Panc1 (cell line): Measurements from ENCODE around the gene HLCS. TPM values are rescaled to one million over a fixed set of nuclear protein-coding genes. Genes with fewer than 3 reads are reported as not detected.

Experiments
- ATAC-seq: fragments of 200-7000 bp; cut with Tn5 transposase; 2 replicates; pipeline ENCODE4 v1.9.1; 2020; ENCODE audit warnings: mild to moderate bottlenecking, moderate library complexity
- BruUV-seq: library from RNA; stranded (reverse); fragments of 400-500 nt; replicated peaks from 2 replicates; lab custom pipeline; 2021; lab: Mats Ljungman, UMichigan
- CTCF ChIA-PET: fragments of 300-600 bp; sonication (Branson Sonifier 250); formaldehyde crosslinking; loops from one replicate; lab custom pipeline; 2022; ENCODE audit warnings: antibody characterized with exemption; lab: Charles Lee
- POLR2A ChIA-PET: fragments of 300-600 bp; sonication (Branson Sonifier 250); formaldehyde crosslinking; loops from one replicate; lab custom pipeline; 2022; ENCODE audit warnings: antibody characterized with exemption; lab: Charles Lee
- DNase-seq: peaks from one replicate; pipeline ENCODE4 v3.0.0-alpha.2; 2010; ENCODE audit warnings: low read depth, low spot score
- H3K27ac ChIP-seq: 2 replicates; pipeline ENCODE4 v1.5.1; 2011; ENCODE audit warnings: mild to moderate bottlenecking, low read length, inconsistent platforms
- H3K27me3 ChIP-seq: fragments of 200-500 bp; sonication (Bioruptor generic); 2 replicates; pipeline ENCODE4 v1.6.0; 2014; ENCODE audit warnings: low read length, inconsistent platforms; ENCODE audit not compliant: control insufficient read depth, insufficient read depth
- H3K36me3 ChIP-seq: fragments of 200-500 bp; sonication (Bioruptor generic); 2 replicates; pipeline ENCODE4 v1.5.1; 2014; ENCODE audit warnings: inconsistent platforms, mild to moderate bottlenecking, low read length, moderate library complexity; ENCODE audit not compliant: control insufficient read depth, insufficient read depth
- H3K4me1 ChIP-seq: 2 replicates; pipeline ENCODE4 v1.5.1; 2011; ENCODE audit warnings: inconsistent platforms, mild to moderate bottlenecking, low read length, moderate library complexity; ENCODE audit not compliant: control insufficient read depth, insufficient read depth
- H3K4me3 ChIP-seq, 2 experiments: 2 replicates each; pipeline ENCODE4 v1.5.1; 2011 to 2012; ENCODE audit warnings: low read depth in 2 of 2, low read length in 2 of 2, mild to moderate bottlenecking in 2 of 2, inconsistent platforms in 1 of 2, moderate library complexity in 1 of 2
- H3K9me3 ChIP-seq: fragments of 200-500 bp; sonication (Bioruptor generic); 2 replicates; pipeline ENCODE4 v1.5.1; 2014; ENCODE audit warnings: low read depth, mild to moderate bottlenecking, inconsistent platforms, low read length, moderate library complexity; ENCODE audit not compliant: control insufficient read depth, insufficient read depth
- CTCF ChIP-seq: fragments of 450-650 bp; IDR thresholded peaks from 2 replicates; pipeline ENCODE4 v1.5.1; 2017; ENCODE audit warnings: mild to moderate bottlenecking
- POLR2AphosphoS5 ChIP-seq: IDR thresholded peaks from 2 replicates; pipeline ENCODE4 v1.6.1; 2012; ENCODE audit warnings: mild to moderate bottlenecking, low read depth, low read length, moderate library complexity
- REST ChIP-seq, 2 experiments: IDR thresholded peaks; 2 replicates each; pipeline ENCODE4 v1.6.1; 2011 to 2012; ENCODE audit warnings: low read depth in 2 of 2, control low read depth in 1 of 2, low read length in 1 of 2, mild to moderate bottlenecking in 1 of 2, moderate library complexity in 1 of 2; ENCODE audit not compliant: insufficient read depth in 1 of 2
- SIN3A ChIP-seq: IDR thresholded peaks from 2 replicates; pipeline ENCODE4 v1.6.1; 2012; ENCODE audit warnings: low read depth, mild to moderate bottlenecking, low read length, moderate library complexity, borderline replicate concordance; ENCODE audit not compliant: insufficient read depth
- TCF7L2 ChIP-seq: IDR thresholded peaks from 2 replicates; pipeline ENCODE4 v1.6.1; 2011; ENCODE audit warnings: mild to moderate bottlenecking, low read depth, low read length, inconsistent platforms
- in situ Hi-C: cut with HindIII; loops from 2 replicates; pipeline ENCODE4 v1.10.0; 2016; ENCODE audit warnings: low sequenced_read_pairs, low pct_unique_long_range_greater_than_20kb
- intact Hi-C: fragments of 100-400 bp; cut with micrococcal nuclease; formaldehyde crosslinking; loops from one replicate; pipeline ENCODE4 v1.10.0; 2022; ENCODE audit not compliant: unreplicated experiment
- total RNA-seq: library from RNA; stranded (reverse); gene quantifications from one replicate; pipeline ENCODE4 v1.2.1, GENCODE V29; 2021; ENCODE audit not compliant: unreplicated experiment

The HLCS gene
- total RNA-seq, 1 experiment from 2014 or later = 15.3 TPM

DNA sequence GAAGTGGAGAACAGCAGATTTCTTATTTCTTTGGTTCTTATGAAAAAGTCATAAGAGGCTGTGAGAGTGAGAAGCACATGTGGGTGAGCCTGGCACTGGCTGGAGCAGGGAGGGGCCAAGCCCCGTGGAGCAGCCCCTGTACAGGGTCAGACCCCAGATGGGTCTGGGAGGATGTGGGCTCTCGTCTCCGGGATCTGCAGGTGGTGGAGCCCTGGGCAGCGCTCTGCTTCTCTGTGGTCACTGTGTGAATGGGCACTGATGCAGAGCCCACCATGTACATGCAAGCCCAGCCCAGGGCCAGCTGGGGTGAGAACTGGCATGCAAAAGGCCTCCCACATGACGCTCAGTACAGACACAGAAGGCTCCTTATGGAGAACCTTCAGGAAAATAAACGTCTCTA, 200.0 kb downstream of the HLCS start:
- in situ Hi-C loops = no loop called here
- BruUV-seq = no TSS peak
- CTCF ChIA-PET = no interaction called here

DNA sequence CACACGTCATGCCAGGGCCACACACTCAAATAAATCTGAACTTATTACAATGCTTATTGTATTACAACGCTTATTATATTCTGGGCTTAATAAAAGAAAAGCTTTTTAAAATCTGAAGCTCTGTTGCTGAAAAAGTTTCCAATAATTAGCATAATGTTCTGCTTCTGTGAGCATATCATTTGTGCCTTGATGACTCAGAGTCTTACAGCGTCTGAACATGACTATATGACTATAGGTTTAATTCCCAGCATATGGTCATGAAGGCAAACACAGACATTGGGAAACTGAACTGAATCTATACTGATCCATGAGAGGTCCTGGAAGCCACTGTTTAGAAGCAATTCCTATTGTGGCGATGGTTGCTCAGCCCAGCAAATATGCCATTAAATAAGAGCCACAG, 201.2 kb downstream of the HLCS start:
- no peaks in the 10 kb centered on the region for H3K9me3 ChIP-seq
- H3K27ac ChIP-seq = no peak overlapping the region
- ChIA-PET CTCF (no interaction called here), POLR2A (no interaction called here)
- H3K36me3 ChIP-seq = no peaks in the 10 kb centered on the region
- no peaks in the 10 kb centered on the region for H3K27me3 ChIP-seq
- DNase-seq = no peak
- no peak for ATAC-seq
- intact Hi-C loops (no loop called here), in situ Hi-C loops (no loop called here)
- no peaks in the 10 kb centered on the region for H3K4me1 ChIP-seq
- no TSS peak for BruUV-seq
- no peak overlapping the region for H3K4me3 ChIP-seq
- TF ChIP-seq REST (IDR thresholded peaks at IDR 0.05; ENCODE audit: insufficient read depth in 1 of 2, low read depth in 2 of 2, low read length in 1 of 2) (no peak), TCF7L2 (no peak), POLR2AphosphoS5 (no peak), SIN3A (no peak), CTCF (no peak)

More for the DNA sequence above, 200.0 kb downstream of the HLCS start:
- DNase-seq (no peak), ATAC-seq (no peak)
- intact Hi-C loops = no loop called here
- TF ChIP-seq TCF7L2 (no peak), POLR2AphosphoS5 (no peak), SIN3A (no peak)
- no peaks in the 10 kb centered on the region for H3K27me3 ChIP-seq
- POLR2A ChIA-PET = no interaction called here
- H3K36me3 ChIP-seq = no peaks in the 10 kb centered on the region
- H3K27ac ChIP-seq = no peak overlapping the region
- no peaks in the 10 kb centered on the region for H3K9me3 ChIP-seq
- H3K4me3 ChIP-seq = no peak overlapping the region
- H3K4me1 ChIP-seq = no peaks in the 10 kb centered on the region

- in situ Hi-C loops = no loop called here
- POLR2A ChIA-PET = no interaction called here
Observed at GRCh38 chr21:36763305-36763704, 203.2 kb downstream of the HLCS start.

More at GRCh38 chr21:36763305-36763704, 203.2 kb downstream of the HLCS start:
- Histone ChIP-seq H3K36me3 (no peaks in the 10 kb centered on the region), H3K4me1 (no peaks in the 10 kb centered on the region), H3K27ac (no peak overlapping the region), H3K9me3 (no peaks in the 10 kb centered on the region), H3K27me3 (no peaks in the 10 kb centered on the region), H3K4me3 (no peak overlapping the region)
- CTCF ChIA-PET = interaction anchor here (0.6 kb wide), 1 partner anchor 504 kb away, joined by 4 read pairs; no protein-coding TSS in a partner anchor
- intact Hi-C loops = no loop called here
- DNase-seq (no peak), ATAC-seq (no peak)
- TF ChIP-seq REST (IDR thresholded peaks at IDR 0.05; ENCODE audit: insufficient read depth in 1 of 2, low read depth in 2 of 2, low read length in 1 of 2) (no peak), SIN3A (no peak), CTCF (no peak), POLR2AphosphoS5 (no peak), TCF7L2 (no peak)
- BruUV-seq = no TSS peak
